Measurements from ENCODE around the gene LEMD1.

- TF ChIP-seq EZH2phosphoT487 (IDR thresholded peaks at IDR 0.05; ENCODE audit: low read length), result no peak
- TF ChIP-seq CTCF (IDR thresholded peaks at IDR 0.05; ENCODE audit: low read length), result no peak
- TF ChIP-seq EZH2 (optimal IDR thresholded peaks at IDR 0.05; ENCODE audit: low read depth, low read length), result no peak
Measured at GRCh38 chr1:205350124-205350523, 71.7 kb downstream of the LEMD1 start.
